GM13977 (cell line): ENCODE results near the gene HCK.

Experiments used
- DNase-seq: peaks from one replicate; pipeline ENCODE4 v3.0.0; 2012; ENCODE audit warnings: low spot score
- CTCF ChIP-seq: IDR thresholded peaks from 2 replicates; pipeline ENCODE4 v1.5.1; 2012; ENCODE audit warnings: mild to moderate bottlenecking, control low read depth; ENCODE audit not compliant: insufficient read depth; ENCODE audit errors: extremely low read depth, missing control alignments
- in situ Hi-C: fragments of 300-500 bp; cut with MboI; formaldehyde crosslinking; loops from one replicate; pipeline ENCODE4 v1.12.0; 2022; ENCODE audit warnings: low sequenced_read_pairs, low pct_unique_long_range_greater_than_20kb, mixed read lengths, inconsistent platforms; ENCODE audit not compliant: unreplicated experiment

The HCK gene

GRCh38 chr20:32072168-32072750 lies 20.2 kb downstream of the HCK start:
- TF ChIP-seq CTCF = no peak
- in situ Hi-C loops = no loop called here
- DNase-seq = no peak

- in situ Hi-C loops = loop anchor here (25.0 kb wide), 1 partner anchor 238 kb away; the partner anchor contains the start of gene FOXS1
- no peak for TF ChIP-seq CTCF
- DNase-seq = no peak
Measured at GRCh38 chr20:32075534-32075933, 23.5 kb downstream of the HCK start.

- TF ChIP-seq CTCF = no peak
- in situ Hi-C loops = loop anchor here (25.0 kb wide), 1 partner anchor 240 kb away; the partner anchor contains the start of gene FOXS1
- DNase-seq = no peak
Measured at GRCh38 chr20:32077190-32077589, 25.1 kb downstream of the HCK start.

GRCh38 chr20:32078322-32078721 lies 26.3 kb downstream of the HCK start:
- in situ Hi-C loops = loop anchor here (25.0 kb wide), 1 partner anchor 241 kb away; the partner anchor contains the start of gene FOXS1
- no peak for DNase-seq
- no peak for TF ChIP-seq CTCF

- in situ Hi-C loops = loop anchor here (25.0 kb wide), 1 partner anchor 241 kb away; the partner anchor contains the start of gene FOXS1
- no peak for DNase-seq
Measured at GRCh38 chr20:32078791-32079190, 26.7 kb downstream of the HCK start.

GRCh38 chr20:32079655-32080109 lies 27.6 kb downstream of the HCK start:
- TF ChIP-seq CTCF = no peak
- no peak for DNase-seq
- in situ Hi-C loops = loop anchor here (25.0 kb wide), 1 partner anchor 242 kb away; the partner anchor contains the start of gene FOXS1

More at GRCh38 chr20:32078791-32079190, 26.7 kb downstream of the HCK start:
- no peak for TF ChIP-seq CTCF

- in situ Hi-C loops = loop anchor here (25.0 kb wide), 1 partner anchor 243 kb away; the partner anchor contains the start of gene FOXS1
- no peak for DNase-seq
- no peak for TF ChIP-seq CTCF
Measured at GRCh38 chr20:32080783-32081182, 28.7 kb downstream of the HCK start.
